Measurements from ENCODE around the gene TBC1D1. TPM values are rescaled to one million over a fixed set of nuclear protein-coding genes. Genes with fewer than 3 reads are reported as not detected.

Gene TBC1D1
- total RNA-seq, 1 experiment from 2014 or later = 106 TPM

- Histone ChIP-seq H3F3A (ENCODE audit: insufficient read depth, low read depth) (peaks cover 8% of the 10 kb centered on the region; the same call in 1 of the 2 replicates), H3K4me1 (replicated peaks; ENCODE audit: insufficient read depth) (peaks cover 15% of the 10 kb centered on the region), H3K4me3 (no peak overlapping the region), H4K20me1 (ENCODE audit: insufficient read depth) (no peaks in the 10 kb centered on the region), H3K9me3 (ENCODE audit: insufficient read depth, low read depth) (no peaks in the 10 kb centered on the region), H3K27ac (no peak overlapping the region), H2AFZ (no peak overlapping the region), H3K79me2 (ENCODE audit: low read depth) (no peaks in the 10 kb centered on the region), H3K27me3 (ENCODE audit: insufficient read depth, low read depth) (no peaks in the 10 kb centered on the region), H3K9me2 (ENCODE audit: insufficient read depth) (no peaks in the 10 kb centered on the region), H3K36me3 (ENCODE audit: low read depth) (0 out of 2 replicates have a peak, but pooled peaks cover 1% of the 10 kb centered on the region), H3K4me2 (no peak overlapping the region)
- CTCF ChIA-PET = interaction anchor here (0.6 kb wide), 1 partner anchor 252 kb away, joined by 3 read pairs; no protein-coding TSS in a partner anchor
- DNase-seq = no peak
- intact Hi-C loops (cut with micrococcal nuclease; ENCODE audit: unreplicated experiment) = loop anchor here (10.0 kb wide), 1 partner anchor 787 kb away; the partner anchor contains the start of gene TLR6
- TF ChIP-seq CTCF (conservative IDR thresholded peaks at IDR 0.05) (no peak), EZH2 (IDR thresholded peaks at IDR 0.05; ENCODE audit: low read depth) (no peak)
- no TSS peak for BruUV-seq (replicated peaks)
- POLR2A ChIA-PET (ENCODE audit: unreplicated experiment) = interaction anchor here (0.5 kb wide), 1 partner anchor 241 kb away, joined by 3 read pairs; no protein-coding TSS in a partner anchor
Observed at GRCh38 chr4:38068107-38068506, 177.2 kb downstream of the TBC1D1 start.

DNA sequence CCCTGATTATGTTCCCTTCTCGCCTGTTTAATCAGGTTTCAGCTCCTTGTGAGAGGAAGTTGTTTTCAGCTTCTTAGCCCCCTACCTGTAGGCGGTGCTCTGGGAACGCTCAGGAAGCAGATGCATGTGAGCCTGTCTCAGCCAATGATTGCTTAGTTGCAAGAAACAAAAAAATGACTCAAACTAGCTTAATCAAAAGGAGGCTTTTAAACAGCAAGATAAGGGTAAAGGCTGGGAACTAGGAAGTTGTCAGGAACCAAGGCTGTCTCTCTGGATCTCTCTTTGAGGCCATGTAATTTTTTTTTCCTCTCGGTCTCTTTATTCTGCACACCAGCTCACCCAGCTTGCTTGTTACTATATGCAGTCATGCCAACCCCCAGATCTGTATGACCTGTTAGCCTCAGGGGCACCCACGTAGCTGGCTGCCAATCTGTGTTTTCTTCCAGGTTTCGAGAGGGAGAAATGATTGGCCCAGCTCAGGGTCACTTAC lies 178.4 kb downstream of the TBC1D1 start:
- BruUV-seq (replicated peaks) = no TSS peak

GRCh38 chr4:38071801-38072431 lies 181.0 kb downstream of the TBC1D1 start:
- intact Hi-C loops (cut with micrococcal nuclease; ENCODE audit: unreplicated experiment) = no loop called here
- H2AFZ ChIP-seq = no peak overlapping the region
- ChIA-PET CTCF (no interaction called here), POLR2A (ENCODE audit: unreplicated experiment) (no interaction called here)
- no peaks in the 10 kb centered on the region for H4K20me1 ChIP-seq (ENCODE audit: insufficient read depth)
- no TSS peak for BruUV-seq (replicated peaks)
- no peak overlapping the region for H3K27ac ChIP-seq
- no peak overlapping the region for H3K4me2 ChIP-seq
- no peaks in the 10 kb centered on the region for H3K9me2 ChIP-seq (ENCODE audit: insufficient read depth)
- H3K4me3 ChIP-seq = no peak overlapping the region
- H3K27me3 ChIP-seq (ENCODE audit: insufficient read depth, low read depth) = no peaks in the 10 kb centered on the region
- peaks cover 43% of the 10 kb centered on the region for H3K4me1 ChIP-seq (replicated peaks; ENCODE audit: insufficient read depth)
- TF ChIP-seq EZH2 (IDR thresholded peaks at IDR 0.05; ENCODE audit: low read depth) (no peak), CTCF (conservative IDR thresholded peaks at IDR 0.05) (no peak)
- H3K36me3 ChIP-seq (ENCODE audit: low read depth) = peaks cover 11% of the 10 kb centered on the region; the same call in 1 of the 2 replicates
- H3F3A ChIP-seq (ENCODE audit: insufficient read depth, low read depth) = peaks cover 27% of the 10 kb centered on the region
- H3K79me2 ChIP-seq (ENCODE audit: low read depth) = no peaks in the 10 kb centered on the region
- 0 out of 2 replicates have a peak, but pooled peaks cover 3% of the 10 kb centered on the region for H3K9me3 ChIP-seq (ENCODE audit: insufficient read depth, low read depth)
- DNase-seq = no peak

More for the DNA sequence above, 178.4 kb downstream of the TBC1D1 start:
- H3K9me2 ChIP-seq (ENCODE audit: insufficient read depth) = no peaks in the 10 kb centered on the region
- no peak overlapping the region for H3K4me2 ChIP-seq
- no peaks in the 10 kb centered on the region for H3K27me3 ChIP-seq (ENCODE audit: insufficient read depth, low read depth)
- H3K27ac ChIP-seq = no peak overlapping the region
- ChIA-PET POLR2A (ENCODE audit: unreplicated experiment) (interaction anchor here (0.6 to 0.7 kb wide), 2 partner anchors 9 to 809 kb away, joined by 3 to 4 read pairs; no protein-coding TSS in a partner anchor), CTCF (interaction anchor here (0.7 to 1.1 kb wide), 4 partner anchors 110 to 834 kb away, joined by 3 to 4 read pairs (median 4); no protein-coding TSS in a partner anchor)
- TF ChIP-seq CTCF (conservative IDR thresholded peaks at IDR 0.05) = no peak
- TF ChIP-seq EZH2 (IDR thresholded peaks at IDR 0.05; ENCODE audit: low read depth) = no peak
- H3F3A ChIP-seq (ENCODE audit: insufficient read depth, low read depth) = peaks cover 8% of the 10 kb centered on the region; the same call in 1 of the 2 replicates
- no peaks in the 10 kb centered on the region for H4K20me1 ChIP-seq (ENCODE audit: insufficient read depth)
- H3K79me2 ChIP-seq (ENCODE audit: low read depth) = no peaks in the 10 kb centered on the region
- no peak overlapping the region for H3K4me3 ChIP-seq
- DNase-seq = peak in 1 of 2 experiments; percentile 39
- H2AFZ ChIP-seq = no peak overlapping the region
- peaks cover 10% of the 10 kb centered on the region; the same call in 1 of the 2 replicates for H3K36me3 ChIP-seq (ENCODE audit: low read depth)
- H3K4me1 ChIP-seq (replicated peaks; ENCODE audit: insufficient read depth) = peaks cover 17% of the 10 kb centered on the region
- intact Hi-C loops (cut with micrococcal nuclease; ENCODE audit: unreplicated experiment) = loop anchor here (1.0 to 10.0 kb wide), 2 partner anchors 110 to 785 kb away; partner anchors contain the start of gene TLR6
- H3K9me3 ChIP-seq (ENCODE audit: insufficient read depth, low read depth) = no peaks in the 10 kb centered on the region

Measured in PC-9 (cell line).